ENCODE measurements around the gene CMPK2.

CMPK2 gene

GRCh38 chr2:6845312-6845711 is 20.4 kb downstream of the CMPK2 start:
- Histone ChIP-seq H3K4me3 (ENCODE audit: low read depth, low read length) (no peak overlapping the region), H3K79me2 (ENCODE audit: control insufficient read depth, insufficient read depth, low read length, unreplicated experiment) (no peaks in the 10 kb centered on the region)

GRCh38 chr2:6841537-6842287 is 24.0 kb downstream of the CMPK2 start:
- Histone ChIP-seq H3K79me2 (ENCODE audit: control insufficient read depth, insufficient read depth, low read length, unreplicated experiment) (no peaks in the 10 kb centered on the region), H2AFZ (ENCODE audit: low read length, unreplicated experiment) (no peak overlapping the region), H3K4me1 (ENCODE audit: control insufficient read depth, insufficient read depth, low read length, unreplicated experiment) (no peaks in the 10 kb centered on the region), H3K4me3 (ENCODE audit: low read depth, low read length) (no peak overlapping the region), H3K27me3 (ENCODE audit: insufficient read depth, low read length) (no peaks in the 10 kb centered on the region), H3K36me3 (ENCODE audit: insufficient read depth, low read length) (peaks cover 13% of the 10 kb centered on the region), H3K27ac (ENCODE audit: low read depth, low read length) (no peak overlapping the region)

More at GRCh38 chr2:6845312-6845711, 20.4 kb downstream of the CMPK2 start:
- H2AFZ ChIP-seq (ENCODE audit: low read length, unreplicated experiment), result no peak overlapping the region
- H3K27ac ChIP-seq (ENCODE audit: low read depth, low read length), result no peak overlapping the region
- no peaks in the 10 kb centered on the region for H3K27me3 ChIP-seq (ENCODE audit: insufficient read depth, low read length)
- H3K4me1 ChIP-seq (ENCODE audit: control insufficient read depth, insufficient read depth, low read length, unreplicated experiment), result no peaks in the 10 kb centered on the region
- H3K36me3 ChIP-seq (ENCODE audit: insufficient read depth, low read length), result peaks cover 47% of the 10 kb centered on the region

DNA sequence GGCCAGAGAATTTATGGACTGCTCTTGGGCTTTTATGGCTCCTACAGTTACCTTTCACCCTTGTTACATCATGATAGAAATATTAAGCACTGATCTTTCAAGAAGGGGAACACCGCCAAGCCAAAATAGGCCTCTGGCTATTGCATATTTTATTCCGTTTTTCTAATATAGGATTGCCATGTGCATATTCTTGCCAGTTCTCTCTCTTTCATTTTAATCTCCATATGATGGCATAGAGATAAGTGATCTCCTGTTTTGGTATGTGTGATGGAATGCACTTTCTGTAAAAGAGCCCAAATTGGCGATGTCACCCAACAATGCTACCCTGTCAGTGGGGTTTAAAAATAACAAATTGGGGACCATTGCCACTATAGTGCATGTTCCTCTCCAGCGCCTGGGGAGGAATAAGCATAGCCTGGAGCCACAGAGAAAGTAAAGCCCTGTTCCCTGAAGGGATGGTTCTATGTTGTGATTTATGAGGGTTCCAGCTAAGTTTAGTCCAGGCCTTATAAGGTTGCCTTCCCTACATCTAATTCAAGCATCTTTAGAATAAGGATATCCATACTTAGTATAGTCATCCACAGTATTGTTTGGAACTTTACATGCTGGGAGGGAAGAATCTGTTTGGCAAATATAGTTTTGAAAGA is 26.9 kb downstream of the CMPK2 start:
- no peaks in the 10 kb centered on the region for H3K4me1 ChIP-seq (ENCODE audit: control insufficient read depth, insufficient read depth, low read length, unreplicated experiment)
- no peaks in the 10 kb centered on the region for H3K27me3 ChIP-seq (ENCODE audit: insufficient read depth, low read length)
- no peak overlapping the region for H2AFZ ChIP-seq (ENCODE audit: low read length, unreplicated experiment)
- H3K4me3 ChIP-seq (ENCODE audit: low read depth, low read length), result no peak overlapping the region
- peaks cover 3% of the 10 kb centered on the region; the same call in 1 of the 2 replicates for H3K36me3 ChIP-seq (ENCODE audit: insufficient read depth, low read length)
- no peak overlapping the region for H3K27ac ChIP-seq (ENCODE audit: low read depth, low read length)
- no peaks in the 10 kb centered on the region for H3K79me2 ChIP-seq (ENCODE audit: control insufficient read depth, insufficient read depth, low read length, unreplicated experiment)

GRCh38 chr2:6835467-6835866 is 30.2 kb downstream of the CMPK2 start:
- H3K27ac ChIP-seq (ENCODE audit: low read depth, low read length), result no peak overlapping the region

DNA sequence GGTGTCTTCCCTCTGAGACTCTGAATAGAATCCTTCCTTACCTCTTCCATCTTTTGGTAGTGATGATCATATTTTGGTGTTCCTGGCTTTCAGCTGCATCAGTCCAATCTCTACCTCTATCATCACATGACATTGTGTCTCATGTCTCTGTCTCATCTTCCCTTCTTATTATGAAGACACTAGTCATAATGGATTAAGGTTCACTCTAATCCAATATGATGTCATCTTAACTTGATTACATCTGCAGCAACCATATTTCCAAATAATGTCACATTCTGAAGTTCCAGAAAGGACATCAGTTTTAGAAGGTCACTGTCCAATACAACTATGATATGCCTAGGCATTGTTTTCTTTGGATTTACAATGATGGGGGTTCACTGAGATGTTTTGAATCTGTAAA is 31.5 kb downstream of the CMPK2 start:
- Histone ChIP-seq H3K27ac (ENCODE audit: low read depth, low read length) (no peak overlapping the region), H3K4me1 (ENCODE audit: control insufficient read depth, insufficient read depth, low read length, unreplicated experiment) (no peaks in the 10 kb centered on the region), H2AFZ (ENCODE audit: low read length, unreplicated experiment) (no peak overlapping the region), H3K36me3 (ENCODE audit: insufficient read depth, low read length) (peaks cover 3% of the 10 kb centered on the region; the same call in 1 of the 2 replicates), H3K4me3 (ENCODE audit: low read depth, low read length) (no peak overlapping the region), H3K79me2 (ENCODE audit: control insufficient read depth, insufficient read depth, low read length, unreplicated experiment) (no peaks in the 10 kb centered on the region), H3K27me3 (ENCODE audit: insufficient read depth, low read length) (no peaks in the 10 kb centered on the region)

More at GRCh38 chr2:6835467-6835866, 30.2 kb downstream of the CMPK2 start:
- no peaks in the 10 kb centered on the region for H3K4me1 ChIP-seq (ENCODE audit: control insufficient read depth, insufficient read depth, low read length, unreplicated experiment)
- H2AFZ ChIP-seq (ENCODE audit: low read length, unreplicated experiment), result no peak overlapping the region
- no peaks in the 10 kb centered on the region for H3K79me2 ChIP-seq (ENCODE audit: control insufficient read depth, insufficient read depth, low read length, unreplicated experiment)
- H3K27me3 ChIP-seq (ENCODE audit: insufficient read depth, low read length), result no peaks in the 10 kb centered on the region
- no peak overlapping the region for H3K4me3 ChIP-seq (ENCODE audit: low read depth, low read length)
- peaks cover 3% of the 10 kb centered on the region; the same call in 1 of the 2 replicates for H3K36me3 ChIP-seq (ENCODE audit: insufficient read depth, low read length)

- H3K4me3 ChIP-seq (ENCODE audit: low read depth, low read length), result peak overlapping the region; percentile 31; the same call in 1 of the 2 replicates
- H2AFZ ChIP-seq (ENCODE audit: low read length, unreplicated experiment), result no peak overlapping the region
- H3K79me2 ChIP-seq (ENCODE audit: control insufficient read depth, insufficient read depth, low read length, unreplicated experiment), result no peaks in the 10 kb centered on the region
- H3K4me1 ChIP-seq (ENCODE audit: control insufficient read depth, insufficient read depth, low read length, unreplicated experiment), result no peaks in the 10 kb centered on the region
- peaks cover 3% of the 10 kb centered on the region; the same call in 1 of the 2 replicates for H3K36me3 ChIP-seq (ENCODE audit: insufficient read depth, low read length)
- H3K27ac ChIP-seq (ENCODE audit: low read depth, low read length), result no peak overlapping the region; the same call in 1 of the 2 replicates
- no peaks in the 10 kb centered on the region for H3K27me3 ChIP-seq (ENCODE audit: insufficient read depth, low read length)
Observed at GRCh38 chr2:6833300-6833604, 32.5 kb downstream of the CMPK2 start.

DNA sequence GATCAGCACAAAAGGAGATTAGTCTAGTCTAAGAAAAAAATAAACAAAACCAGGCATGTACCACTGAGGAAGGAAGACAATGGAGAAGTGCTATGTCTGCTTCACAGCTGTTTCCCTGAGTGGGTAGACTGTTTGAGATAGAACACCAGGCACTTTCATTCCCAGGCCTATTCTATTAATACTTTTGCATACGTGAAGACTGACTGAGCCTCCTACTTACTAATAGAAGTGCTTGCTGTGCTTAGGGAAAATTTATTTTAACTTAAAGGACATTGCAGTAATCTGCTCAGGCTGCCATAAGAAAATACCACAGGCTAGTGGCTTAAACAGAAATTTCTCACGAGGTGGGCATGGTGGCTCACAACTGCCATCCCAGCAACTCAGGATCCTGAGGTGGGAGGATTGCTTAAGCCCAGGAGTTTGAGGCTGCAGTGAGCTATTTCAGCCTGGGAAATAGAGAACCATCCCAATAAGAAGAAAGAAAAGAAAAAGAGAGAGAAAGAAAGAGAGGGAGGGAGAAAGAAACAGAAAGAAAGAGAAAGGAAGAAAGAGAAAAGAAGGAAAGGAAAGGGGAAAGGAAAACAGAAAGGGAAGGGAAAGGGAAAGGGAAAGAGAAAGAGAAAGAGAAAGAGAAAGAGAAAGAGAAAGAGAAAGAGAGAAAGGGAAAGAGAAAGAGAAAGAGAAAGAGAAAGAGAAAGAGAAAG is 33.0 kb downstream of the CMPK2 start:
- Histone ChIP-seq H3K27me3 (ENCODE audit: insufficient read depth, low read length) (no peaks in the 10 kb centered on the region), H3K27ac (ENCODE audit: low read depth, low read length) (peak overlapping the region; percentile 20), H3K79me2 (ENCODE audit: control insufficient read depth, insufficient read depth, low read length, unreplicated experiment) (no peaks in the 10 kb centered on the region), H3K4me1 (ENCODE audit: control insufficient read depth, insufficient read depth, low read length, unreplicated experiment) (peaks cover 5% of the 10 kb centered on the region), H2AFZ (ENCODE audit: low read length, unreplicated experiment) (no peak overlapping the region), H3K4me3 (ENCODE audit: low read depth, low read length) (peak overlapping the region; percentile 31; the same call in 1 of the 2 replicates), H3K36me3 (ENCODE audit: insufficient read depth, low read length) (peaks cover 3% of the 10 kb centered on the region; the same call in 1 of the 2 replicates)

DNA sequence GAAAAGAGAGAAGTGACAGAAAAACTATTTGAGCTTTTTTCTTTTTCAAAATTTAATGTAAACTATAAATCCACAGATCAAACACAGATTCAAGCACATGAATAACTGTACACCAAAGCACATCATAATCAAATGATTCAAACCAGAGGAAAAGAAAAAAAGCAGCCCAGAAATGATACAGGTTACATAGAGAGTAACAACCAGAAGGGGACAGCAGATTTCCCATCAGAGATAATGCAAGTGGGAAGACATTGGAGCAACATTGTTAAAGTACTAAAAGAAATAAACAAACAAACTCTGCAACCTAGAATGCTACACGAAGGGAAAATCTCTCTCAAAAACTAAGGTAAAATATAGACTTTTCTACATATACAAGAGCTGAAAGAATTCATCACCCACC is 34.5 kb downstream of the CMPK2 start:
- no peaks in the 10 kb centered on the region for H3K27me3 ChIP-seq (ENCODE audit: insufficient read depth, low read length)
- no peaks in the 10 kb centered on the region for H3K79me2 ChIP-seq (ENCODE audit: control insufficient read depth, insufficient read depth, low read length, unreplicated experiment)
- H3K36me3 ChIP-seq (ENCODE audit: insufficient read depth, low read length), result peaks cover 3% of the 10 kb centered on the region; the same call in 1 of the 2 replicates
- H2AFZ ChIP-seq (ENCODE audit: low read length, unreplicated experiment), result no peak overlapping the region
- H3K27ac ChIP-seq (ENCODE audit: low read depth, low read length), result no peak overlapping the region
- no peak overlapping the region for H3K4me3 ChIP-seq (ENCODE audit: low read depth, low read length)
- H3K4me1 ChIP-seq (ENCODE audit: control insufficient read depth, insufficient read depth, low read length, unreplicated experiment), result peaks cover 17% of the 10 kb centered on the region

- peak overlapping the region; percentile 65 for H2AFZ ChIP-seq (ENCODE audit: low read length, unreplicated experiment)
- H3K36me3 ChIP-seq (ENCODE audit: insufficient read depth, low read length), result no peaks in the 10 kb centered on the region; the same call in 1 of the 2 replicates
- no peaks in the 10 kb centered on the region for H3K79me2 ChIP-seq (ENCODE audit: control insufficient read depth, insufficient read depth, low read length, unreplicated experiment)
- H3K27ac ChIP-seq (ENCODE audit: low read depth, low read length), result peak overlapping the region; percentile 34; the same call in 1 of the 2 replicates
- H3K4me3 ChIP-seq (ENCODE audit: low read depth, low read length), result peak overlapping the region; percentile 18; the same call in 1 of the 2 replicates
- peaks cover 20% of the 10 kb centered on the region for H3K4me1 ChIP-seq (ENCODE audit: control insufficient read depth, insufficient read depth, low read length, unreplicated experiment)
- no peaks in the 10 kb centered on the region for H3K27me3 ChIP-seq (ENCODE audit: insufficient read depth, low read length)
Observed at GRCh38 chr2:6828299-6828584, 37.5 kb downstream of the CMPK2 start.

GRCh38 chr2:6827566-6828298 is 38.0 kb downstream of the CMPK2 start:
- H3K79me2 ChIP-seq (ENCODE audit: control insufficient read depth, insufficient read depth, low read length, unreplicated experiment), result no peaks in the 10 kb centered on the region
- H3K36me3 ChIP-seq (ENCODE audit: insufficient read depth, low read length), result no peaks in the 10 kb centered on the region; the same call in 1 of the 2 replicates
- peaks cover 21% of the 10 kb centered on the region for H3K4me1 ChIP-seq (ENCODE audit: control insufficient read depth, insufficient read depth, low read length, unreplicated experiment)
- peak overlapping the region; percentile 65 for H2AFZ ChIP-seq (ENCODE audit: low read length, unreplicated experiment)
- H3K27ac ChIP-seq (ENCODE audit: low read depth, low read length), result peak overlapping the region; percentile 34; the same call in 1 of the 2 replicates
- H3K4me3 ChIP-seq (ENCODE audit: low read depth, low read length), result peak overlapping the region; percentile 18; the same call in 1 of the 2 replicates
- no peaks in the 10 kb centered on the region for H3K27me3 ChIP-seq (ENCODE audit: insufficient read depth, low read length)
